SK-N-SH (cell line): Measurements from ENCODE around the gene TSC22D2. TPM values are rescaled to one million over a fixed set of nuclear protein-coding genes. Genes with fewer than 3 reads are reported as not detected.

Experiments
- CTCF ChIA-PET: fragments of 300-600, 350-600 bp; formaldehyde crosslinking; extraction: SDS; loops from one replicate; lab custom pipeline; 2021; lab: Yijun Ruan, JAX
- POLR2A ChIA-PET: fragments of 350-600 bp; sonication (Branson Sonifier 250); formaldehyde crosslinking; extraction: SDS; loops from one replicate; lab custom pipeline; 2020; ENCODE audit warnings: antibody characterized with exemption, inconsistent platforms; lab: Yijun Ruan, JAX
- DNase-seq: peaks from one replicate; pipeline ENCODE4 v3.0.0; 2012
- H2AFZ ChIP-seq: fragments of 200-600 bp; sonication (generic); 2 replicates; pipeline ENCODE4 v1.8.1; 2016; ENCODE audit warnings: antibody characterized with exemption, mild to moderate bottlenecking, low read depth
- H3F3A ChIP-seq: fragments of 200-600 bp; sonication (generic); replicated peaks from 2 replicates; pipeline ENCODE3; 2016; ENCODE audit warnings: antibody characterized with exemption, mild to moderate bottlenecking; ENCODE audit not compliant: insufficient read depth
- H3K27ac ChIP-seq, 2 experiments: fragments of 200-500 bp in 1 of 2; fragments of 200-600 bp in 1 of 2; sonication (Bioruptor generic) in 1 of 2; sonication (generic), shearing (Covaris generic) in 1 of 2; 2 replicates each; pipeline versions ENCODE4 v1.5.1 to v1.6.1; 2014 to 2016; ENCODE audit warnings: low read depth in 2 of 2, inconsistent platforms in 1 of 2, low read length in 1 of 2, mild to moderate bottlenecking in 1 of 2, mixed read lengths in 1 of 2
- H3K27me3 ChIP-seq: fragments of 200-600 bp; sonication (generic), shearing (Covaris generic); 2 replicates; pipeline ENCODE4 v1.6.1; 2016; ENCODE audit warnings: mixed run types; ENCODE audit not compliant: insufficient read depth
- H3K36me3 ChIP-seq, 2 experiments: fragments of 200-500 bp in 1 of 2; fragments of 200-600 bp in 1 of 2; sonication (Bioruptor generic) in 1 of 2; sonication (generic) in 1 of 2; replicated peaks in 1 of 2; 2 replicates each; pipeline versions ENCODE3 to v1.5.1; 2014 to 2016; ENCODE audit warnings: low read length in 1 of 2, mild to moderate bottlenecking in 1 of 2; ENCODE audit not compliant: insufficient read depth in 2 of 2, control insufficient read depth in 1 of 2
- H3K4me1 ChIP-seq, 2 experiments: fragments of 200-500 bp in 1 of 2; fragments of 200-600 bp in 1 of 2; sonication (Bioruptor generic) in 1 of 2; sonication (generic), shearing (Covaris generic) in 1 of 2; 2 replicates each; pipeline versions ENCODE4 v1.5.1 to v1.6.1; 2014 to 2016; ENCODE audit warnings: low read depth in 1 of 2, low read length in 1 of 2, mixed run types in 1 of 2; ENCODE audit not compliant: insufficient read depth in 2 of 2, control insufficient read depth in 1 of 2
- H3K4me2 ChIP-seq: fragments of 200-600 bp; sonication (generic), shearing (Covaris generic); 2 replicates; pipeline ENCODE4 v1.6.1; 2017; ENCODE audit warnings: mixed run types
- H3K4me3 ChIP-seq, 2 experiments: fragments of 200-500 bp in 1 of 2; fragments of 200-600 bp in 1 of 2; sonication (Bioruptor generic) in 1 of 2; sonication (generic), shearing (Covaris generic) in 1 of 2; 2 replicates each; pipeline versions ENCODE4 v1.5.1 to v1.8.1; 2014 to 2016; ENCODE audit warnings: low read depth in 2 of 2, inconsistent platforms in 1 of 2, low read length in 1 of 2, mild to moderate bottlenecking in 1 of 2, mixed read lengths in 1 of 2, moderate library complexity in 1 of 2
- H3K79me2 ChIP-seq: fragments of 200-600 bp; sonication (generic); 2 replicates; pipeline ENCODE4 v1.8.1; 2017; ENCODE audit warnings: mild to moderate bottlenecking; ENCODE audit not compliant: insufficient read depth
- H3K9ac ChIP-seq: fragments of 200-600 bp; sonication (generic); 2 replicates; pipeline ENCODE4 v1.6.1; 2017; ENCODE audit warnings: mixed run types
- H3K9me2 ChIP-seq: fragments of 200-600 bp; sonication (generic); 2 replicates; pipeline ENCODE4 v1.6.1; 2017; ENCODE audit warnings: mixed run types
- H3K9me3 ChIP-seq: fragments of 200-600 bp; sonication (generic); 2 replicates; pipeline ENCODE4 v1.6.1; 2017; ENCODE audit warnings: mixed run types, mild to moderate bottlenecking, moderate library complexity
- H4K20me1 ChIP-seq: fragments of 200-600 bp; sonication (generic); 2 replicates; pipeline ENCODE4 v1.6.1; 2017; ENCODE audit warnings: mild to moderate bottlenecking, mixed run types; ENCODE audit not compliant: insufficient read depth
- CHD2 ChIP-seq: fragments of 150-350 bp; IDR thresholded peaks from 2 replicates; pipeline ENCODE4 v1.6.1; 2018; ENCODE audit warnings: low read length; ENCODE audit not compliant: partially characterized antibody
- FOSL2 ChIP-seq: IDR thresholded peaks from 2 replicates; pipeline ENCODE4 v1.4.0; 2012; ENCODE audit warnings: low read depth, mild to moderate bottlenecking, moderate library complexity, borderline replicate concordance
- FOXJ3 ChIP-seq: sonication (generic); formaldehyde crosslinking; IDR thresholded peaks from 2 replicates; pipeline ENCODE4 v1.5.1; 2020; ENCODE audit warnings: mild to moderate bottlenecking, missing genetic modification reagents
- FOXM1 ChIP-seq: IDR thresholded peaks from 2 replicates; pipeline ENCODE4 v1.4.0; 2012; ENCODE audit warnings: low read depth, mild to moderate bottlenecking
- GABPA ChIP-seq: IDR thresholded peaks from 2 replicates; pipeline ENCODE4 v1.4.0; 2012; ENCODE audit warnings: low read depth, mild to moderate bottlenecking
- GATA2 ChIP-seq: sonication (generic); formaldehyde crosslinking; IDR thresholded peaks from 2 replicates; pipeline ENCODE4 v1.5.0; 2020; ENCODE audit warnings: mild to moderate bottlenecking, missing genetic modification reagents
- JUND ChIP-seq: IDR thresholded peaks from 2 replicates; pipeline ENCODE4 v1.4.0; 2012
- MXI1 ChIP-seq: IDR thresholded peaks from 2 replicates; pipeline ENCODE4 v1.6.1; 2012; ENCODE audit warnings: mild to moderate bottlenecking, low read depth, low read length, improper control_type of control experiment
- RCOR1 ChIP-seq: fragments of 150-350 bp; IDR thresholded peaks from 2 replicates; pipeline ENCODE4 v1.6.1; 2017; ENCODE audit warnings: antibody characterized with exemption, low read length
- RFX5 ChIP-seq: IDR thresholded peaks from 2 replicates; pipeline ENCODE4 v1.6.1; 2012; ENCODE audit warnings: mild to moderate bottlenecking, improper control_type of control experiment, low read length
- SIN3A ChIP-seq: IDR thresholded peaks from 2 replicates; pipeline ENCODE4 v1.6.1; 2012; ENCODE audit warnings: low read depth, mild to moderate bottlenecking, low read length, moderate library complexity, borderline replicate concordance
- SMC3 ChIP-seq: IDR thresholded peaks from 2 replicates; pipeline ENCODE4 v1.6.1; 2012; ENCODE audit warnings: low read depth, low read length, improper control_type of control experiment
- TCF12 ChIP-seq: IDR thresholded peaks from 2 replicates; pipeline ENCODE4 v1.4.0; 2012
- TEAD4 ChIP-seq: IDR thresholded peaks from 2 replicates; pipeline ENCODE4 v1.4.0; 2012; ENCODE audit warnings: mild to moderate bottlenecking, borderline replicate concordance; ENCODE audit not compliant: insufficient read depth
- WGBS: methylation state at CpG from one replicate; pipeline ENCODE4 v1.1.6; 2017; ENCODE audit warnings: low lambda C conversion rate; 5-methylcytosine and 5-hydroxymethylcytosine counted together
- polyA plus RNA-seq, 3 experiments: library from polyadenylated mRNA; depleted of rRNA; stranded (reverse); fragments of >200 nt; gene quantifications; 2 replicates each; pipeline ENCODE4 v1.2.3, GENCODE V29; 2012
- TF ChIP-seq, protein P1 (sequence below): fragments of 150-350 bp; IDR thresholded peaks from 2 replicates; pipeline ENCODE4 v1.6.1; 2016; ENCODE audit warnings: mild to moderate bottlenecking, low read depth, low read length
- TF ChIP-seq, protein P2 (sequence below): IDR thresholded peaks from 2 replicates; pipeline ENCODE4 v1.4.0; 2012; ENCODE audit warnings: low read depth, borderline replicate concordance

Gene TSC22D2
- polyA plus RNA-seq, 1 of the 3 experiments (the other 2 are of a cell fraction) = 4.8 TPM

DNA sequence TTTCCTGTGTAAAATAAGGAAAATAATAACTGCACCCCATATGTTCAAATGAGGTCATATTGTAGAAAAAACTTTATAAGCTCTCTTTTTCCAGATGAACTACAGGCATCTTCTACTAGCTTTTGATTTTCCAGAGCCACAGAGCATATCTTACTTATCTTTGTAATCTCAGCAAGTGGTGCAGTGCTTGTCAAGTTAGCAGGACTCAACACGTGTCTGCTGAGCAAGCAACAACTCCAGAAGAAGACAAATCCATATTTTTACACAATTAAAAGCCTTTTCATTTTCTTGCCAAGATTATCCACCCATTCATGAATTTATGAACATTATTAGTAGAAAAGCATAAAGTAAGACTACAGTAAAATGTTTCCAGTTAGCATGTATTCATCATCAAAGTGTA is 14.4 kb upstream of the TSC22D2 start:
- no peak overlapping the region for H2AFZ ChIP-seq
- peaks cover 0 to 8% of the 10 kb centered on the region in 2 experiments; a peak in 2 of 4 replicates for H3K4me1 ChIP-seq
- H3K4me2 ChIP-seq = no peak overlapping the region
- 33% methylated on average over 1 of the region's 1 CpG for WGBS
- DNase-seq = no peak
- H3F3A ChIP-seq = peaks cover 4% of the 10 kb centered on the region
- H3K79me2 ChIP-seq = no peaks in the 10 kb centered on the region
- no peaks in the 10 kb centered on the region for H3K27me3 ChIP-seq
- CTCF ChIA-PET = interaction anchor here (1.0 kb wide), 1 partner anchor 144 kb away, joined by 3 read pairs; no protein-coding TSS in a partner anchor
- H3K9me3 ChIP-seq = no peaks in the 10 kb centered on the region
- H3K9ac ChIP-seq = no peak overlapping the region
- H4K20me1 ChIP-seq = no peaks in the 10 kb centered on the region
- TF ChIP-seq RFX5 (no peak), SMC3 (no peak), SIN3A (no peak), TCF12 (0 out of 2 replicates have a peak, but pooled peaks have one; percentile 10), GABPA (no peak), CHD2 (no peak), MXI1 (peak; percentile 90), RCOR1 (0 out of 2 replicates have a peak, but pooled peaks have one; percentile 31), GATA2 (CRISPR knock-in tag) (peak; percentile 70), JUND (no peak)
- TF ChIP-seq, protein P1, sequence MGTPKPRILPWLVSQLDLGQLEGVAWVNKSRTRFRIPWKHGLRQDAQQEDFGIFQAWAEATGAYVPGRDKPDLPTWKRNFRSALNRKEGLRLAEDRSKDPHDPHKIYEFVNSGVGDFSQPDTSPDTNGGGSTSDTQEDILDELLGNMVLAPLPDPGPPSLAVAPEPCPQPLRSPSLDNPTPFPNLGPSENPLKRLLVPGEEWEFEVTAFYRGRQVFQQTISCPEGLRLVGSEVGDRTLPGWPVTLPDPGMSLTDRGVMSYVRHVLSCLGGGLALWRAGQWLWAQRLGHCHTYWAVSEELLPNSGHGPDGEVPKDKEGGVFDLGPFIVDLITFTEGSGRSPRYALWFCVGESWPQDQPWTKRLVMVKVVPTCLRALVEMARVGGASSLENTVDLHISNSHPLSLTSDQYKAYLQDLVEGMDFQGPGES = no peak
- no peak overlapping the region for H3K4me3 ChIP-seq
- H3K27ac ChIP-seq = no peak overlapping the region
- POLR2A ChIA-PET = interaction anchor here (1.3 kb wide), 1 partner anchor 16 kb away, joined by 4 read pairs; no protein-coding TSS in a partner anchor
- peaks cover 0 to 4% of the 10 kb centered on the region in 2 experiments for H3K36me3 ChIP-seq
- no peaks in the 10 kb centered on the region for H3K9me2 ChIP-seq

DNA sequence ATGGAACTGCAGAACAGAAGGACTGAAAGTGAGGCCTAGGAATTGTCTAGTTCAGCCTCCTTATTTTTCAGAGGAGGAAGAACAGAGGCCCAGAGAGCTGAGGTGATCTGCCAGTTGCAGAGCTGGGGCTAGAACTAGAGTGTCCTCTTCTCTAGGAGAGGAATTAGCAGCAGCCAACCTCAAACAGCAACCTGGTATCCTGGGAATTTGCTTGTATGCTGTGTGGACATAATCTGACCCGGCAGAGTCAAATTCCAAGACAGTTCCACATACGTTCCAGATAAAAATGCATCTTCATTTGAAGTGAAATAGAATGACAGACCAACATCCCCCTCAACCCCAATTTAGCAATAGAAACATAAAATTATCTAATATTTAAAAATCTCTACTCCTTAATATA is 13.5 kb upstream of the TSC22D2 start:
- POLR2A ChIA-PET = no interaction called here
- Histone ChIP-seq H3K9me3 (no peaks in the 10 kb centered on the region), H3K79me2 (no peaks in the 10 kb centered on the region)
- no peak for DNase-seq
- TF ChIP-seq TEAD4 (no peak), SMC3 (no peak), FOXJ3 (CRISPR knock-in tag) (no peak), RCOR1 (no peak), FOXM1 (no peak), FOSL2 (no peak)
- TF ChIP-seq, protein P2, sequence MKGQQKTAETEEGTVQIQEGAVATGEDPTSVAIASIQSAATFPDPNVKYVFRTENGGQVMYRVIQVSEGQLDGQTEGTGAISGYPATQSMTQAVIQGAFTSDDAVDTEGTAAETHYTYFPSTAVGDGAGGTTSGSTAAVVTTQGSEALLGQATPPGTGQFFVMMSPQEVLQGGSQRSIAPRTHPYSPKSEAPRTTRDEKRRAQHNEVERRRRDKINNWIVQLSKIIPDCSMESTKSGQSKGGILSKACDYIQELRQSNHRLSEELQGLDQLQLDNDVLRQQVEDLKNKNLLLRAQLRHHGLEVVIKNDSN = no peak
- TF ChIP-seq, protein P1 = no peak
- TF ChIP-seq, all 33 proteins: peak for 0
- Histone ChIP-seq H3K4me2 (no peak overlapping the region), H3K27ac (no peak overlapping the region), H3K9ac (no peak overlapping the region), H3F3A (peaks cover 3% of the 10 kb centered on the region), H3K27me3 (no peaks in the 10 kb centered on the region), H3K4me1 (peaks cover 0 to 5% of the 10 kb centered on the region in 2 experiments; a peak in 2 of 4 replicates), H4K20me1 (no peaks in the 10 kb centered on the region), H2AFZ (no peak overlapping the region), H3K36me3 (peaks cover 0 to 4% of the 10 kb centered on the region in 2 experiments), H3K9me2 (no peaks in the 10 kb centered on the region), H3K4me3 (no peak overlapping the region)
- 83% methylated on average over 2 of the region's 2 CpGs for WGBS
- CTCF ChIA-PET = interaction anchor here (1.3 kb wide), 1 partner anchor 15 kb away, joined by 4 read pairs; no protein-coding TSS in a partner anchor
